Embryonic facial prominence (tissue), 1 donor: Measurements from ENCODE around the gene PLCB4.
"Not testable (repeated sequence)": the region's sequence is repeated elsewhere in the genome, so short reads cannot be mapped to it uniquely, and the experiment has no call there.

Source experiments
- DNase-seq: peaks from one replicate; pipeline ENCODE4 v3.0.0-alpha.2; 2016; ENCODE audit errors: extremely low spot score

Gene PLCB4

GRCh38 chr20:9141921-9142320 lies 73.0 kb downstream of the PLCB4 start:
- DNase-seq = no peak

DNA sequence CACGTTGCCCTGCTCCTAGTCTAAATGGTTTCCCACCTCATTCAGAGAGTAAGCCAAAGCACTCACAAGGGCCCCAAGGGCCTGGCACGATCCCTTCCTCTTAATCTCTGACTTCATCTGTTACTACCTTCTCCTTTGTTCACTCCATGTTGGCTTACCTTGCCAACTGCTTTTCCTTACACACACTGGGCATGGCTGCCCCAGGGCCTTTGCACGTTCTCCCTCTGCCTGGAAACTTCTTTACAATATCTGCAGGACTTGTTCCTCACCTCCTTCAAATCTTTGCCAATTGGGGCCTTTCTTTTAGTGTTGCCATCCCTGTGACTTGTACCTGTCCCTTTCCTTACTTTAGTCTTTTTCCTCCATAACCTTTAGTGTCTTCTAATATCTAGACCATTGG lies 73.9 kb downstream of the PLCB4 start:
- DNase-seq = no peak

GRCh38 chr20:9143926-9144325 lies 75.0 kb downstream of the PLCB4 start:
- no peak for DNase-seq

DNA sequence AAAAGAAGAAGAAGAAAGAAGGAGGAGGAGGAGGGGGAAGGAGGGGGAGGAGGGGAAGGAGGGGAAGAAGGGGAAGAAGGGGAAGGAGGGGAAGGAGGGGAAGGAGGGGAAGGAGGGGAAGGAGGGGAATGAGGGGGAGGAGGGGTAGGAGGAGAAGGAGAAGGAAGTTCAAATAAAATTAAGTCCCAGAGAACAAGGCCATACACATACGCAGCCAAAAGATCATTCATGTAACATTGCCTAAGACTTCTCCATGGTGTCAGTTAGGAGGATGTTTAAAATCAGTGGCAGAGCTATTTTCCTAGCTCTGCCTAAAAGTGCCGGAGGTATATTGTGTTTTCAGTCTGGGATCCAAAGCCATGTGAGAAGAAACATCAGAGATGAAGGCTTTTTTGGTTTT lies 75.8 kb downstream of the PLCB4 start:
- DNase-seq = no peak

GRCh38 chr20:9145142-9145541 lies 76.3 kb downstream of the PLCB4 start:
- DNase-seq = no peak

- no peak for DNase-seq
Measured at GRCh38 chr20:9146649-9147048, 77.8 kb downstream of the PLCB4 start.

- DNase-seq = no peak
Measured at GRCh38 chr20:9147547-9148024, 78.7 kb downstream of the PLCB4 start.

DNA sequence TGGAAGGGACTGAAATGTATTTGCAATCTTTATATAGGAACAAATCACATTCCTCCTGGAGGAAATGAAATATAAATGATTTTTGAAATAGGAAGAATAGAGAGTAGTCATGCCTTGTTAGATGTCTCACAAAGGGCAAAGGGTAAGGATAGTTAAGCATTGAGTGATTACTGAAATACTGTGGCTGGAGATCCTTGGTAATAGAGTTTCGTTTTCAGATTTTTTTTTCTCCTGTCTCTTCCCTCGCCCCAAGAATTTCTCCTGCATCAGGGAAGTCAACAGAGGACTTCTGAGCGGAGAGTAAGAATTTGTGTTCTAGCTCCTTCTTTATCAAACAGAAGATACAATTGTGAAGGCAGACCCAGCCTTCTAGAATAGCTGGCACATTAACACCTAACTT lies 79.4 kb downstream of the PLCB4 start:
- no peak for DNase-seq

- no peak for DNase-seq
Measured at GRCh38 chr20:9149087-9149486, 80.2 kb downstream of the PLCB4 start.

DNA sequence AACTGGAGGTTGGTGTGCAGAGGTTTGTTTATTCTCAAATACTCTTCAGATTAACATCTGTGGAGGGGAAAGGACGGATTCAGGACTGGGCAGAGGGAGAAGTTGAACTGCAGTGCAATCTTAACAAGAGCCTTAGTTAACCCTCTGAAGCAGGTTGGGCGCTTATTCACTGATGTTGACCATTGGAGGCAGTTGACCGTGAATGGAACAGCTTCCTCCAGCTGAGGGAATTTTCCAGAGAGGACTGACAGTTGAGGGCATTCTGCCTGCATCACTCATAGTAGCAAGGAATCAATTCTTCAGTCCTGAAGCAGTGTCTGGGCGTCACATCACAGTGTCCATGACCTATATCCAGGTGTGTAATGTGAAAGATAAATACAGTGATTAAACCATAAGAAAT lies 80.9 kb downstream of the PLCB4 start:
- DNase-seq = no peak

DNA sequence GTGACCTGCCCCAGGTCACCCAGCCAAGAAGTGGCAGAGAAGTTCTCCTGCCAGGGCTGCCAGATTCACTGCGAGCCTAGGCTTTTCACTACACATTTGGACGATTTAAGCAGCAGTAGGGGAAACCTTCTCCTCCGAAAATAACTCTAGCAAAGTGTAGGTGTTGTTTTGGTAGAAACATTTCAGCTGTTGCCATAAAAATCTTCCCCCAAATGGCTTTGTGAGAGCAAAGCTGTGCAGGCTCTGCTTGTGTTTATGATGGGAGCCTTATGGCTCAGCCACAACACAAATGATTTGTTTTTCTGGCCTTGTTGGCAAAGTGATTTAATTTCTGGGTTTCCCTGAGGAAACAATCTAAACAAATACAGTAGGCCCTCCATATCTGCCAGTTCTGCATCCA lies 81.8 kb downstream of the PLCB4 start:
- DNase-seq = no peak

DNA sequence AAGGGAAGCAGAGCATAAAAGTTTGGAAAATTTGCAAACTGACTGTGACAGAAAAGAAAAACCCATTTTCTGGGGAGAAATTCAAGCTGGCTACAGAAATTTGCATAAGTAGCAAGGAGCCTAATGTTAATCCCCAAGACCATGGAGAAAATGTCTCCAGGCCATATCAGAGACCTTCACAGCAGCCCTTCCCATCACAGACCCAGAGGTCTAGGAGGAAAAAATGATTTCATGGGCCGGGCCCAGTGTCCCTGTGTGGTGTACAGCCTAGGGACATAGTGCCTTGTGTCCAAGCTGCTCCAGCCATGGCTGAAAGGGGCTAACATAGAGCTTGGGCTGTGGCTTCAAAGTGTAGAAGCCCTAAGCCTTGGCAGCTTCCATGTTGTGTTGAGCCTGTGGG lies 83.3 kb downstream of the PLCB4 start:
- DNase-seq = not testable (repeated sequence)

DNA sequence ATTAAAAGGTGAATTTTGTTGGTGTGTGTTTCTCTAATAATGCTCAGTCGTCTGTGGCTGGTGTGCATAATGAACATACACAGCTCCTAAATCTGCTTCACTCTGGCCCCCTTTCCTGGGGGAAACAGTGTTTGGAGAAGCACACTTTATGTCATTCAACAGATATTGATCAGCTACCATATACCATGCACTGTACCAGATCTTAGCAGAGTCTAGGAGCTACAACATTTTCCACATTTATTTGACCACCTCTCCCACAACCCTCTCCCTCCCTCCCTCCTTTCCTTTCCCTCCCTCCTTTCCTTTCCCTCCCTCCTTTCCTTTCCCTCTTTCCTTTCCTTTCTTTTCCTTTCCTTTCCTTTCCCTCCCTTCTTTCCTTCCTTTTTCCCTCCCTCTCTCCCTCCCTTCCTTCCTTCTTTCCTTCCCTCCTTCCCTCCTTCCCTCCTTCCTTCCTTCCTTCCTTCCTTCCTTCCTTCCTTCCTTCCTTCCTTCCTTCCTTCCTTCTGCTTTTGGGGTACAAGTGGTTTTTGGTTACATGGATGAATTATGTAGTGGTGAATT lies 85.7 kb downstream of the PLCB4 start:
- no peak for DNase-seq

- DNase-seq = no peak
Measured at GRCh38 chr20:9156529-9157280, 87.8 kb downstream of the PLCB4 start.

DNA sequence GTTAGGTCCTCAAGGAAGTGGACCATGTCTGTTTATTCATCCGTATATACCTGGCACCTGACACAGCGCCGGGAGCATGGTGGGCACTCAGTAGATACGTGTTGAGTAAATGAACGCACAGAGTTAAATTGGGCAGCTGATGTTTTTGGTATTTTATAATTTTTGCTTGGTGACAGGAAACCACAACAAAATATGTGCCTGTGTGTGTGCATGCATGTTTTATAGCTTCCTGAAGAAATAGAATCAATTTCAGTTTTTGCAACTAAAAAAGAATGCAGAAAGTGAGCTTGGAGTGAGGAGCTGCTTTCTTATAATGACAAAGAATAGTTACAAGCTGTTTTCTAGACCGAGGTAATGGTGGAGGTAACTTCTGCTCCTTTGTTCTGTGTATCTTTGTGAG lies 91.4 kb downstream of the PLCB4 start:
- DNase-seq = no peak

DNA sequence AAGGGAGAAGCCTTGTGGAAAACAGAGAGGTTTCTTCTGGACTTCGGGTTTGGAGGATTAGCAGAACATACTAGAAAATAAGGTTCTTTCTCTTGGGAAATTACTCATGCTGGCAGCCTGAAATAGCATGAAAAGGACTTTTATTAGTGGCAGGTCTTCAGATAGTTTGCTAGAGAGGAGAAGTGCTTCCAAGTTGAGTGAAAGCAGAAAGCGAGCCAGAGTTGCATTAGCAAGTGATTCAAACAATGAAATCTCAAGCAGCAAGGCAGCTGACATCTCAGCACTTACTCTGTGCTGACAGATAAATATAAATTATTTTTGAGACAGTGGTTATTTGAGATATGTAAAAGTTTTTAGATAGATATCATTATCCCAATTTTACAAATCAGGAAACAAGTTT lies 91.9 kb downstream of the PLCB4 start:
- no peak for DNase-seq

GRCh38 chr20:9161311-9161710 lies 92.4 kb downstream of the PLCB4 start:
- no peak for DNase-seq

DNA sequence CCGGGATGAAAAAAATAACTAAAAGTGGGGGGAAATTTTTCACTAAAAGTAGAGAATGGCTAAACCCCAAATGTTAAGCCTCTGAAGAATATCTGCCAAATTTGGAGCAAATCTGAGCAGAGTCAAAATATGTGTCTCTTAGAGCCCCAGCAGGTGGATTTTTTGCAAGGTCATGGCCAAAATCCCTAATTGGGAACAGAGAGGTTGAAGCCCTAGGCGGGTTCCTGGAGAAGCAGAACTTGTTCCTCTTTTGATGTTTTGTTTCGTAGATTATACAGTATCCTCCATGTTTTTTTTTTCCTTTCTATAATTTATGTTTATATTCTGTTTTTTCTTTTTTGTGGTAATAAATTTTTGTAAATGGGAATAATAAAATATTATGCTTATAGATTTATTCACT lies 94.4 kb downstream of the PLCB4 start:
- no peak for DNase-seq

DNA sequence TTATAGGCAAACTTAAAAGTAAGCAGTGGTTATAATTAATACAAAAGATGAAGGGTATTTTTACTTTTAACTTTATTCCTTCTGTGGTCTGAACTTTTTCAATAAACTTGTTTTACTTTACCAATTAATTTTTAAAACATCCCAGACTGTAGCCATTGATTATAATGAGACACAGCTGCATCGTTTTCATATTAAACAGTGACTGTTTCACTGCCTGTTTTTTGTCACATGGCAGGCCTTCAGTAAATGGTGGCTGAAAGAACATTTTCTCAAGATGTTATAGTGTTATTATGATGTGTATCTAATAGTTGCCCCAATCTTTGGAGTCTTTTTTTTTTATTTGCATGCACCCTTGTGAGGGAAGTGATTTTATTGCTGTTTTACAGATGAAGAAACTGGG lies 95.1 kb downstream of the PLCB4 start:
- DNase-seq = no peak

GRCh38 chr20:9165261-9165660 lies 96.4 kb downstream of the PLCB4 start:
- DNase-seq = no peak

- no peak for DNase-seq
Measured at GRCh38 chr20:9166153-9166780, 97.4 kb downstream of the PLCB4 start.

- DNase-seq = no peak
Measured at GRCh38 chr20:9169409-9169808, 100.5 kb downstream of the PLCB4 start.

DNA sequence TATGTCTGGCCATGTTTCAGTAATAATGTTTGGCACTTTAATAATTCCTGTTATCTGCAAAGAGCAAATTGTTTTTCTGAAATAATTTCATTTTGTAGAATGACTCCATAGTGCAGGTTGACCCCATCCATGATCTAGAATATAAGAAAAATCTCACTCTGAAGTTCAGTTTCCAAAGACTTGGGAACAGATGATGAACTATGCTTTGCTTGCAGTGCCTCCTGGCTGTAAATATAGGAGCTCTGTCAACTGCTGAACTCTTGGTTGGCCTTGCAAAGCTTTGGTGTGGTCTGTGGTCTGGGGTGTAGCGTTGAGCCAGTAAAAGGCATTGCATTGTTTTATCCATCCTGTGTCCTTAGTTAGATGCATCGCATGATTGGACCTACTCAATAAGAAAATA lies 104.0 kb downstream of the PLCB4 start:
- no peak for DNase-seq
